HEK293 (cell line): ENCODE measurements around the gene ENAH.

Experiments used
- CTCF ChIA-PET: fragments of 350-600 bp; formaldehyde crosslinking; extraction: SDS; loops from one replicate; lab custom pipeline; 2021; ENCODE audit warnings: antibody characterized with exemption; lab: Yijun Ruan, JAX
- POLR2A ChIA-PET: fragments of 300-600 bp; formaldehyde crosslinking; extraction: SDS; loops from one replicate; lab custom pipeline; 2020; ENCODE audit warnings: antibody characterized with exemption, inconsistent platforms; lab: Yijun Ruan, JAX
- H3K27ac ChIP-seq: fragments of 200-500 bp; sonication (Bioruptor generic); 2 replicates; pipeline ENCODE4 v1.5.1; 2014; ENCODE audit warnings: low read depth, low read length, control low read depth, inconsistent platforms; ENCODE audit errors: extremely low read depth
- H3K36me3 ChIP-seq, 2 experiments: fragments of 200-500 bp in 1 of 2; sonication (Bioruptor generic) in 1 of 2; 1 replicate in 1 of 2; 2 replicates in 1 of 2; pipeline ENCODE4 v1.5.1; 2014 to 2017; ENCODE audit warnings: inconsistent platforms in 2 of 2, low read length in 2 of 2; ENCODE audit not compliant: control insufficient read depth in 2 of 2, insufficient read depth in 1 of 2
- H3K4me1 ChIP-seq: fragments of 200-500 bp; sonication (Bioruptor generic); 2 replicates; pipeline ENCODE4 v1.5.1; 2014; ENCODE audit warnings: mild to moderate bottlenecking, low read length, inconsistent platforms; ENCODE audit not compliant: control insufficient read depth, insufficient read depth
- H3K4me3 ChIP-seq: 2 replicates; pipeline ENCODE4 v1.5.1; 2011; ENCODE audit warnings: low read depth, mild to moderate bottlenecking, control low read depth, low read length, moderate library complexity
- H3K9me3 ChIP-seq: fragments of 200-500 bp; sonication (Bioruptor generic); 2 replicates; pipeline ENCODE4 v1.5.1; 2014; ENCODE audit warnings: low read depth, low read length, inconsistent platforms; ENCODE audit not compliant: control insufficient read depth, insufficient read depth
- MEIS1 ChIP-seq: sonication (generic); formaldehyde crosslinking; IDR thresholded peaks from 2 replicates; pipeline ENCODE4 v1.8.1; 2022; ENCODE audit warnings: missing genetic modification reagents, mild to moderate bottlenecking, borderline replicate concordance
- MYNN ChIP-seq: fragments of 450-650 bp; formaldehyde crosslinking; IDR thresholded peaks from 2 replicates; pipeline ENCODE4 v1.5.1; 2016; ENCODE audit warnings: missing biosample characterization, missing genetic modification characterization, borderline replicate concordance
- OVOL3 ChIP-seq: fragments of 450-650 bp; formaldehyde crosslinking; IDR thresholded peaks from 2 replicates; pipeline ENCODE4 v1.5.1; 2016; ENCODE audit warnings: missing biosample characterization, missing genetic modification characterization
- ZBTB1 ChIP-seq: fragments of 450-650 bp; formaldehyde crosslinking; IDR thresholded peaks from 2 replicates; pipeline ENCODE4 v1.5.1; 2016; ENCODE audit warnings: missing biosample characterization, missing genetic modification characterization
- ZFP69B ChIP-seq: fragments of 450-650 bp; formaldehyde crosslinking; IDR thresholded peaks from 2 replicates; pipeline ENCODE4 v1.5.1; 2016; ENCODE audit warnings: missing biosample characterization, missing genetic modification characterization
- ZNF114 ChIP-seq: fragments of 450-650 bp; formaldehyde crosslinking; IDR thresholded peaks from 2 replicates; pipeline ENCODE4 v1.5.0; 2017; ENCODE audit warnings: missing biosample characterization, missing genetic modification characterization
- ZNF140 ChIP-seq: fragments of 450-650 bp; formaldehyde crosslinking; IDR thresholded peaks from 2 replicates; pipeline ENCODE4 v1.5.1; 2016; ENCODE audit warnings: missing biosample characterization, missing genetic modification characterization
- ZNF2 ChIP-seq: fragments of 450-650 bp; formaldehyde crosslinking; IDR thresholded peaks from 2 replicates; pipeline ENCODE4 v1.5.1; 2016; ENCODE audit warnings: missing biosample characterization, missing genetic modification characterization
- ZNF366 ChIP-seq: fragments of 450-650 bp; formaldehyde crosslinking; conservative IDR thresholded peaks from 2 replicates; pipeline ENCODE4 v1.5.1; 2016; ENCODE audit warnings: missing biosample characterization, missing genetic modification characterization
- ZNF48 ChIP-seq: fragments of 450-650 bp; formaldehyde crosslinking; IDR thresholded peaks from 2 replicates; pipeline ENCODE4 v1.5.1; 2016; ENCODE audit warnings: missing biosample characterization, missing genetic modification characterization
- ZNF510 ChIP-seq: fragments of 450-650 bp; formaldehyde crosslinking; IDR thresholded peaks from 2 replicates; pipeline ENCODE4 v1.5.1; 2018; ENCODE audit warnings: mild to moderate bottlenecking, missing genetic modification characterization, missing biosample characterization; ENCODE audit not compliant: insufficient replicate concordance
- ZNF521 ChIP-seq: fragments of 450-650 bp; formaldehyde crosslinking; IDR thresholded peaks from 2 replicates; pipeline ENCODE4 v1.5.1; 2017; ENCODE audit warnings: missing biosample characterization, mild to moderate bottlenecking, missing genetic modification characterization
- ZNF549 ChIP-seq: fragments of 450-650 bp; IDR thresholded peaks from 2 replicates; pipeline ENCODE4 v1.5.1; 2018; ENCODE audit warnings: missing biosample characterization, missing genetic modification characterization, mild to moderate bottlenecking, inconsistent platforms, moderate library complexity
- ZNF76 ChIP-seq: fragments of 450-650 bp; formaldehyde crosslinking; IDR thresholded peaks from 2 replicates; pipeline ENCODE4; 2016; ENCODE audit warnings: low read depth, missing biosample characterization, missing genetic modification characterization, borderline replicate concordance
- TF ChIP-seq, protein P1 (sequence below): fragments of 450-650 bp; IDR thresholded peaks from 2 replicates; pipeline ENCODE4 v1.5.1; 2018; ENCODE audit warnings: missing biosample characterization, mild to moderate bottlenecking, missing genetic modification characterization
- TF ChIP-seq, protein P2 (sequence below): fragments of 450-650 bp; formaldehyde crosslinking; IDR thresholded peaks from 2 replicates; pipeline ENCODE4 v1.5.1; 2016; ENCODE audit warnings: missing biosample characterization, missing genetic modification characterization
- TF ChIP-seq, protein P3 (sequence below): fragments of 450-650 bp; formaldehyde crosslinking; IDR thresholded peaks from 2 replicates; pipeline ENCODE4 v1.5.1; 2016; ENCODE audit warnings: missing biosample characterization, missing genetic modification characterization
- TF ChIP-seq, protein P4 (sequence below): fragments of 450-650 bp; formaldehyde crosslinking; IDR thresholded peaks from 2 replicates; pipeline ENCODE4 v1.5.1; 2017; ENCODE audit warnings: missing biosample characterization, missing genetic modification characterization
- TF ChIP-seq, protein P5 (sequence below): fragments of 450-650 bp; formaldehyde crosslinking; IDR thresholded peaks from 2 replicates; pipeline ENCODE4 v1.5.1; 2017; ENCODE audit warnings: missing biosample characterization, missing genetic modification characterization
- TF ChIP-seq, protein P6 (sequence below): sonication (generic); formaldehyde crosslinking; IDR thresholded peaks from 2 replicates; pipeline ENCODE4 v1.8.1; 2022; ENCODE audit warnings: mild to moderate bottlenecking, moderate library complexity, missing genetic modification reagents
- TF ChIP-seq, protein P7 (sequence below): fragments of 450-650 bp; formaldehyde crosslinking; IDR thresholded peaks from 2 replicates; pipeline ENCODE4 v1.5.1; 2017; ENCODE audit warnings: missing biosample characterization, missing genetic modification characterization
- TF ChIP-seq, protein P8 (sequence below): fragments of 450-650 bp; formaldehyde crosslinking; IDR thresholded peaks from 2 replicates; pipeline ENCODE4 v1.5.1; 2016; ENCODE audit warnings: missing biosample characterization, missing genetic modification characterization

ENAH gene

DNA sequence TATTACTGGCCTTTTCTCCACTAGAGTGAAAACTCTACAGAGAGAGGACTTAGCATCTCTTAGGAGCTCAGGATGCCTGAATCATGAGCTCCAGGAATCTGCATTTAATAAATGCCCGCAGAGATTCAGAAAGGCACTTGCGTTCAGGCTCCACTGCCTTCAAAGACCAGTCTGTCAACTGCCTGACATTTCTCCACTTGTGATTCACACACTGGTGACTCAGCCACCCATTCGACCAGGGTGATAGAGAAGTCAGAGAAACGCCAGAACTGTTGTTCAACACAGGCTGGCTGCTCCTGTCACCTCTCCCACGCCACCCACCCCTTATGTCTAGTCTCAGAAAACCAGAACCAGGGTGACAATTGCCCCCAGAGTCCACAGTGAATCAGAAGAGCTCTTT, 198.2 kb downstream of the ENAH start:
- H3K9me3 ChIP-seq = no peaks in the 10 kb centered on the region
- ChIA-PET CTCF (interaction anchor here (0.6 to 1.7 kb wide), 9 partner anchors 10 to 534 kb away, joined by 3 to 9 read pairs (median 3); no protein-coding TSS in a partner anchor), POLR2A (interaction anchor here (0.6 to 0.8 kb wide), 3 partner anchors 14 to 324 kb away, joined by 3 read pairs; no protein-coding TSS in a partner anchor)
- H3K36me3 ChIP-seq = no peaks in the 10 kb centered on the region
- H3K4me1 ChIP-seq = peaks cover 9% of the 10 kb centered on the region; the same call in 1 of the 2 replicates
- H3K4me3 ChIP-seq = no peak overlapping the region
- H3K27ac ChIP-seq = no peak overlapping the region; the same call in 1 of the 2 replicates
- TF ChIP-seq ZBTB1 (tag by site-specific recombination) (no peak), ZNF2 (no peak), ZNF366 (tag by site-specific recombination) (no peak), MEIS1 (CRISPR knock-in tag) (no peak), OVOL3 (tag by site-specific recombination) (no peak), MYNN (tag by site-specific recombination) (no peak), ZNF140 (tag by site-specific recombination) (no peak), ZNF549 (tag by site-specific recombination) (no peak), ZNF114 (tag by site-specific recombination) (no peak), ZFP69B (tag by site-specific recombination) (no peak; the same call in 1 of the 2 replicates), ZNF521 (tag by site-specific recombination) (no peak), ZNF510 (tag by site-specific recombination) (no peak), ZNF48 (tag by site-specific recombination) (no peak), ZNF76 (tag by site-specific recombination) (no peak)
- TF ChIP-seq, protein P1, sequence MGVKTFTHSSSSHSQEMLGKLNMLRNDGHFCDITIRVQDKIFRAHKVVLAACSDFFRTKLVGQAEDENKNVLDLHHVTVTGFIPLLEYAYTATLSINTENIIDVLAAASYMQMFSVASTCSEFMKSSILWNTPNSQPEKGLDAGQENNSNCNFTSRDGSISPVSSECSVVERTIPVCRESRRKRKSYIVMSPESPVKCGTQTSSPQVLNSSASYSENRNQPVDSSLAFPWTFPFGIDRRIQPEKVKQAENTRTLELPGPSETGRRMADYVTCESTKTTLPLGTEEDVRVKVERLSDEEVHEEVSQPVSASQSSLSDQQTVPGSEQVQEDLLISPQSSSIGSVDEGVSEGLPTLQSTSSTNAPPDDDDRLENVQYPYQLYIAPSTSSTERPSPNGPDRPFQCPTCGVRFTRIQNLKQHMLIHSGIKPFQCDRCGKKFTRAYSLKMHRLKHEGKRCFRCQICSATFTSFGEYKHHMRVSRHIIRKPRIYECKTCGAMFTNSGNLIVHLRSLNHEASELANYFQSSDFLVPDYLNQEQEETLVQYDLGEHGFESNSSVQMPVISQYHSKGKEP (tag by site-specific recombination) = no peak
- TF ChIP-seq, protein P2, sequence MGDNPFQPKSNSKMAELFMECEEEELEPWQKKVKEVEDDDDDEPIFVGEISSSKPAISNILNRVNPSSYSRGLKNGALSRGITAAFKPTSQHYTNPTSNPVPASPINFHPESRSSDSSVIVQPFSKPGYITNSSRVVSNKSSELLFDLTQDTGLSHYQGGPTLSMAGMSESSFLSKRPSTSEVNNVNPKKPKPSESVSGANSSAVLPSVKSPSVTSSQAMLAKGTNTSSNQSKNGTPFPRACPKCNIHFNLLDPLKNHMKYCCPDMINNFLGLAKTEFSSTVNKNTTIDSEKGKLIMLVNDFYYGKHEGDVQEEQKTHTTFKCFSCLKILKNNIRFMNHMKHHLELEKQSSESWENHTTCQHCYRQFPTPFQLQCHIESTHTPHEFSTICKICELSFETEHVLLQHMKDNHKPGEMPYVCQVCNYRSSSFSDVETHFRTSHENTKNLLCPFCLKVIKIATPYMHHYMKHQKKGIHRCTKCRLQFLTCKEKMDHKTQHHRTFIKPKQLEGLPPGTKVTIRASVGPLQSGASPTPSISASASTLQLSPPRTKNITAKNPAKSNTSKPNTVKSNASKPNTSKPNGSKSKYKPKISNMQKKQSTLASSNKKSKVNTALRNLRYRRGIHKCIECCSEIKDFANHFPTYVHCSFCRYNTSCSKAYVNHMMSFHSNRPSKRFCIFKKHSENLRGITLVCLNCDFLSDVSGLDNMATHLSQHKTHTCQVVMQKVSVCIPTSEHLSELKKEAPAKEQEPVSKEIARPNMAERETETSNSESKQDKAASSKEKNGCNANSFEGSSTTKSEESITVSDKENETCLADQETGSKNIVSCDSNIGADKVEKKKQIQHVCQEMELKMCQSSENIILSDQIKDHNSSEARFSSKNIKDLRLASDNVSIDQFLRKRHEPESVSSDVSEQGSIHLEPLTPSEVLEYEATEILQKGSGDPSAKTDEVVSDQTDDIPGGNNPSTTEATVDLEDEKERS (tag by site-specific recombination) = no peak
- TF ChIP-seq, protein P3, sequence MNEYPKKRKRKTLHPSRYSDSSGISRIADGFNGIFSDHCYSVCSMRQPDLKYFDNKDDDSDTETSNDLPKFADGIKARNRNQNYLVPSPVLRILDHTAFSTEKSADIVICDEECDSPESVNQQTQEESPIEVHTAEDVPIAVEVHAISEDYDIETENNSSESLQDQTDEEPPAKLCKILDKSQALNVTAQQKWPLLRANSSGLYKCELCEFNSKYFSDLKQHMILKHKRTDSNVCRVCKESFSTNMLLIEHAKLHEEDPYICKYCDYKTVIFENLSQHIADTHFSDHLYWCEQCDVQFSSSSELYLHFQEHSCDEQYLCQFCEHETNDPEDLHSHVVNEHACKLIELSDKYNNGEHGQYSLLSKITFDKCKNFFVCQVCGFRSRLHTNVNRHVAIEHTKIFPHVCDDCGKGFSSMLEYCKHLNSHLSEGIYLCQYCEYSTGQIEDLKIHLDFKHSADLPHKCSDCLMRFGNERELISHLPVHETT = no peak
- TF ChIP-seq, protein P4, sequence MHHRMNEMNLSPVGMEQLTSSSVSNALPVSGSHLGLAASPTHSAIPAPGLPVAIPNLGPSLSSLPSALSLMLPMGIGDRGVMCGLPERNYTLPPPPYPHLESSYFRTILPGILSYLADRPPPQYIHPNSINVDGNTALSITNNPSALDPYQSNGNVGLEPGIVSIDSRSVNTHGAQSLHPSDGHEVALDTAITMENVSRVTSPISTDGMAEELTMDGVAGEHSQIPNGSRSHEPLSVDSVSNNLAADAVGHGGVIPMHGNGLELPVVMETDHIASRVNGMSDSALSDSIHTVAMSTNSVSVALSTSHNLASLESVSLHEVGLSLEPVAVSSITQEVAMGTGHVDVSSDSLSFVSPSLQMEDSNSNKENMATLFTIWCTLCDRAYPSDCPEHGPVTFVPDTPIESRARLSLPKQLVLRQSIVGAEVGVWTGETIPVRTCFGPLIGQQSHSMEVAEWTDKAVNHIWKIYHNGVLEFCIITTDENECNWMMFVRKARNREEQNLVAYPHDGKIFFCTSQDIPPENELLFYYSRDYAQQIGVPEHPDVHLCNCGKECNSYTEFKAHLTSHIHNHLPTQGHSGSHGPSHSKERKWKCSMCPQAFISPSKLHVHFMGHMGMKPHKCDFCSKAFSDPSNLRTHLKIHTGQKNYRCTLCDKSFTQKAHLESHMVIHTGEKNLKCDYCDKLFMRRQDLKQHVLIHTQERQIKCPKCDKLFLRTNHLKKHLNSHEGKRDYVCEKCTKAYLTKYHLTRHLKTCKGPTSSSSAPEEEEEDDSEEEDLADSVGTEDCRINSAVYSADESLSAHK (tag by site-specific recombination) = no peak
- TF ChIP-seq, protein P5, sequence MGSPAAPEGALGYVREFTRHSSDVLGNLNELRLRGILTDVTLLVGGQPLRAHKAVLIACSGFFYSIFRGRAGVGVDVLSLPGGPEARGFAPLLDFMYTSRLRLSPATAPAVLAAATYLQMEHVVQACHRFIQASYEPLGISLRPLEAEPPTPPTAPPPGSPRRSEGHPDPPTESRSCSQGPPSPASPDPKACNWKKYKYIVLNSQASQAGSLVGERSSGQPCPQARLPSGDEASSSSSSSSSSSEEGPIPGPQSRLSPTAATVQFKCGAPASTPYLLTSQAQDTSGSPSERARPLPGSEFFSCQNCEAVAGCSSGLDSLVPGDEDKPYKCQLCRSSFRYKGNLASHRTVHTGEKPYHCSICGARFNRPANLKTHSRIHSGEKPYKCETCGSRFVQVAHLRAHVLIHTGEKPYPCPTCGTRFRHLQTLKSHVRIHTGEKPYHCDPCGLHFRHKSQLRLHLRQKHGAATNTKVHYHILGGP (tag by site-specific recombination) = no peak
- TF ChIP-seq, protein P6, sequence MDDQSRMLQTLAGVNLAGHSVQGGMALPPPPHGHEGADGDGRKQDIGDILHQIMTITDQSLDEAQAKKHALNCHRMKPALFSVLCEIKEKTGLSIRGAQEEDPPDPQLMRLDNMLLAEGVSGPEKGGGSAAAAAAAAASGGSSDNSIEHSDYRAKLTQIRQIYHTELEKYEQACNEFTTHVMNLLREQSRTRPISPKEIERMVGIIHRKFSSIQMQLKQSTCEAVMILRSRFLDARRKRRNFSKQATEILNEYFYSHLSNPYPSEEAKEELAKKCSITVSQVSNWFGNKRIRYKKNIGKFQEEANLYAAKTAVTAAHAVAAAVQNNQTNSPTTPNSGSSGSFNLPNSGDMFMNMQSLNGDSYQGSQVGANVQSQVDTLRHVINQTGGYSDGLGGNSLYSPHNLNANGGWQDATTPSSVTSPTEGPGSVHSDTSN (CRISPR knock-in tag) = no peak
- TF ChIP-seq, protein P7, sequence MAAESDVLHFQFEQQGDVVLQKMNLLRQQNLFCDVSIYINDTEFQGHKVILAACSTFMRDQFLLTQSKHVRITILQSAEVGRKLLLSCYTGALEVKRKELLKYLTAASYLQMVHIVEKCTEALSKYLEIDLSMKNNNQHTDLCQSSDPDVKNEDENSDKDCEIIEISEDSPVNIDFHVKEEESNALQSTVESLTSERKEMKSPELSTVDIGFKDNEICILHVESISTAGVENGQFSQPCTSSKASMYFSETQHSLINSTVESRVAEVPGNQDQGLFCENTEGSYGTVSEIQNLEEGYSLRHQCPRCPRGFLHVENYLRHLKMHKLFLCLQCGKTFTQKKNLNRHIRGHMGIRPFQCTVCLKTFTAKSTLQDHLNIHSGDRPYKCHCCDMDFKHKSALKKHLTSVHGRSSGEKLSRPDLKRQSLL (tag by site-specific recombination) = peak; percentile 49; the same call in 1 of the 2 replicates
- TF ChIP-seq, protein P8, sequence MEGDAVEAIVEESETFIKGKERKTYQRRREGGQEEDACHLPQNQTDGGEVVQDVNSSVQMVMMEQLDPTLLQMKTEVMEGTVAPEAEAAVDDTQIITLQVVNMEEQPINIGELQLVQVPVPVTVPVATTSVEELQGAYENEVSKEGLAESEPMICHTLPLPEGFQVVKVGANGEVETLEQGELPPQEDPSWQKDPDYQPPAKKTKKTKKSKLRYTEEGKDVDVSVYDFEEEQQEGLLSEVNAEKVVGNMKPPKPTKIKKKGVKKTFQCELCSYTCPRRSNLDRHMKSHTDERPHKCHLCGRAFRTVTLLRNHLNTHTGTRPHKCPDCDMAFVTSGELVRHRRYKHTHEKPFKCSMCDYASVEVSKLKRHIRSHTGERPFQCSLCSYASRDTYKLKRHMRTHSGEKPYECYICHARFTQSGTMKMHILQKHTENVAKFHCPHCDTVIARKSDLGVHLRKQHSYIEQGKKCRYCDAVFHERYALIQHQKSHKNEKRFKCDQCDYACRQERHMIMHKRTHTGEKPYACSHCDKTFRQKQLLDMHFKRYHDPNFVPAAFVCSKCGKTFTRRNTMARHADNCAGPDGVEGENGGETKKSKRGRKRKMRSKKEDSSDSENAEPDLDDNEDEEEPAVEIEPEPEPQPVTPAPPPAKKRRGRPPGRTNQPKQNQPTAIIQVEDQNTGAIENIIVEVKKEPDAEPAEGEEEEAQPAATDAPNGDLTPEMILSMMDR (tag by site-specific recombination) = no peak
